Astrocyte (in vitro differentiated cells and primary cell): Measurements from ENCODE around the gene RAB22A. TPM values are rescaled to one million over a fixed set of nuclear protein-coding genes. Genes with fewer than 3 reads are reported as not detected.

ENCODE experiments used
- DNase-seq: peaks from one replicate; pipeline ENCODE4 v3.0.0-alpha.2; 2010; ENCODE audit warnings: low read depth
- FAIRE-seq: peaks from 2 replicates; lab custom pipeline; 2011; peaks lifted over from hg19 to GRCh38; lab: Jason Lieb, UNC
- H2AFZ ChIP-seq: 2 replicates; pipeline ENCODE4 v1.6.0; 2012; ENCODE audit warnings: low read depth, low read length, inconsistent platforms
- H3K27ac ChIP-seq: 2 replicates; pipeline ENCODE4 v1.5.1; 2011; ENCODE audit warnings: low read depth, low read length, inconsistent platforms
- H3K27me3 ChIP-seq: 2 replicates; pipeline ENCODE4 v1.6.0; 2011; ENCODE audit warnings: low read length, inconsistent platforms; ENCODE audit not compliant: insufficient read depth
- H3K36me3 ChIP-seq: 2 replicates; pipeline ENCODE4 v1.5.1; 2011; ENCODE audit warnings: low read length, inconsistent platforms; ENCODE audit not compliant: insufficient read depth
- H3K4me1 ChIP-seq: 2 replicates; pipeline ENCODE4 v1.5.1; 2011; ENCODE audit warnings: low read length, inconsistent platforms; ENCODE audit not compliant: insufficient read depth
- H3K4me2 ChIP-seq: 2 replicates; pipeline ENCODE4 v1.6.0; 2012; ENCODE audit warnings: low read length, inconsistent platforms
- H3K4me3 ChIP-seq: 2 replicates; pipeline ENCODE4 v1.5.1; 2011; ENCODE audit warnings: low read depth, mild to moderate bottlenecking, low read length, inconsistent platforms; ENCODE audit not compliant: insufficient read depth
- H3K79me2 ChIP-seq: 2 replicates; pipeline ENCODE4 v1.6.0; 2012; ENCODE audit warnings: mild to moderate bottlenecking, low read length, inconsistent platforms; ENCODE audit not compliant: insufficient read depth
- H3K9ac ChIP-seq: 2 replicates; pipeline ENCODE4 v1.6.0; 2012; ENCODE audit warnings: mild to moderate bottlenecking, low read length, inconsistent platforms
- H3K9me3 ChIP-seq: 2 replicates; pipeline ENCODE4 v1.5.1; 2012; ENCODE audit warnings: low read depth, mild to moderate bottlenecking, low read length, inconsistent platforms; ENCODE audit not compliant: insufficient read depth
- H4K20me1 ChIP-seq: 2 replicates; pipeline ENCODE4 v1.6.0; 2012; ENCODE audit warnings: low read length, inconsistent platforms; ENCODE audit not compliant: insufficient read depth
- H3K27ac Mint-ChIP-seq: one replicate; pipeline ENCODE4 v1.8.0; 2021; ENCODE audit warnings: mild to moderate bottlenecking, mixed read lengths; ENCODE audit not compliant: unreplicated experiment
- H3K27me3 Mint-ChIP-seq: one replicate; pipeline ENCODE4 v1.8.0; 2021; ENCODE audit warnings: low read depth, mixed read lengths; ENCODE audit not compliant: unreplicated experiment
- H3K36me3 Mint-ChIP-seq: one replicate; pipeline ENCODE4 v1.8.0; 2021; ENCODE audit warnings: low read depth, mixed read lengths; ENCODE audit not compliant: unreplicated experiment
- H3K4me1 Mint-ChIP-seq: one replicate; pipeline ENCODE4 v1.8.0; 2021; ENCODE audit warnings: low read depth, mixed read lengths; ENCODE audit not compliant: unreplicated experiment
- H3K4me3 Mint-ChIP-seq: one replicate; pipeline ENCODE4 v1.8.0; 2021; ENCODE audit warnings: mild to moderate bottlenecking, moderate library complexity, mixed read lengths; ENCODE audit not compliant: unreplicated experiment
- H3K9me3 Mint-ChIP-seq: one replicate; pipeline ENCODE4 v1.8.0; 2021; ENCODE audit warnings: mild to moderate bottlenecking, mixed read lengths; ENCODE audit not compliant: unreplicated experiment
- EZH2 ChIP-seq: IDR thresholded peaks from 2 replicates; pipeline ENCODE4 v1.6.1; 2012; ENCODE audit warnings: mild to moderate bottlenecking, low read length, inconsistent platforms; ENCODE audit not compliant: insufficient read depth
- total RNA-seq: library from RNA; stranded (reverse); gene quantifications from 2 replicates; pipeline ENCODE4 v1.2.1, GENCODE V29; 2021
- TF ChIP-seq, protein P1 (sequence below): IDR thresholded peaks from 2 replicates; pipeline ENCODE4 v1.5.1; 2011; ENCODE audit warnings: low read depth, mild to moderate bottlenecking, inconsistent platforms, low read length, moderate library complexity; ENCODE audit not compliant: insufficient read depth

Gene RAB22A
- total RNA-seq, 1 donor from 2014 or later = 16.6 TPM

- DNase-seq (peak; percentile 20), FAIRE-seq (no peak)
- no peak overlapping the region for H3K9ac ChIP-seq
- Mint-ChIP-seq H3K27me3 (no peaks in the 10 kb centered on the region), H3K36me3 (peaks cover 19% of the 10 kb centered on the region), H3K4me3 (no peak overlapping the region), H3K4me1 (peaks cover 26% of the 10 kb centered on the region), H3K9me3 (peaks cover 2% of the 10 kb centered on the region), H3K27ac (peak overlapping the region; percentile 51)
- H3K4me3 ChIP-seq = no peak overlapping the region
- peaks cover 14% of the 10 kb centered on the region for H3K79me2 ChIP-seq
- no peak overlapping the region for H2AFZ ChIP-seq
- TF ChIP-seq, protein P1, sequence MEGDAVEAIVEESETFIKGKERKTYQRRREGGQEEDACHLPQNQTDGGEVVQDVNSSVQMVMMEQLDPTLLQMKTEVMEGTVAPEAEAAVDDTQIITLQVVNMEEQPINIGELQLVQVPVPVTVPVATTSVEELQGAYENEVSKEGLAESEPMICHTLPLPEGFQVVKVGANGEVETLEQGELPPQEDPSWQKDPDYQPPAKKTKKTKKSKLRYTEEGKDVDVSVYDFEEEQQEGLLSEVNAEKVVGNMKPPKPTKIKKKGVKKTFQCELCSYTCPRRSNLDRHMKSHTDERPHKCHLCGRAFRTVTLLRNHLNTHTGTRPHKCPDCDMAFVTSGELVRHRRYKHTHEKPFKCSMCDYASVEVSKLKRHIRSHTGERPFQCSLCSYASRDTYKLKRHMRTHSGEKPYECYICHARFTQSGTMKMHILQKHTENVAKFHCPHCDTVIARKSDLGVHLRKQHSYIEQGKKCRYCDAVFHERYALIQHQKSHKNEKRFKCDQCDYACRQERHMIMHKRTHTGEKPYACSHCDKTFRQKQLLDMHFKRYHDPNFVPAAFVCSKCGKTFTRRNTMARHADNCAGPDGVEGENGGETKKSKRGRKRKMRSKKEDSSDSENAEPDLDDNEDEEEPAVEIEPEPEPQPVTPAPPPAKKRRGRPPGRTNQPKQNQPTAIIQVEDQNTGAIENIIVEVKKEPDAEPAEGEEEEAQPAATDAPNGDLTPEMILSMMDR = no peak
- TF ChIP-seq EZH2 = no peak
- peaks cover 36% of the 10 kb centered on the region for H4K20me1 ChIP-seq
- peaks cover 4% of the 10 kb centered on the region for H3K4me1 ChIP-seq
- H3K27ac ChIP-seq = no peak overlapping the region
- H3K4me2 ChIP-seq = no peak overlapping the region
- H3K27me3 ChIP-seq = no peaks in the 10 kb centered on the region
- peaks cover 16% of the 10 kb centered on the region for H3K36me3 ChIP-seq
- H3K9me3 ChIP-seq = no peaks in the 10 kb centered on the region
Observed at GRCh38 chr20:58268936-58269619, 40.4 kb upstream of the RAB22A start.

DNA sequence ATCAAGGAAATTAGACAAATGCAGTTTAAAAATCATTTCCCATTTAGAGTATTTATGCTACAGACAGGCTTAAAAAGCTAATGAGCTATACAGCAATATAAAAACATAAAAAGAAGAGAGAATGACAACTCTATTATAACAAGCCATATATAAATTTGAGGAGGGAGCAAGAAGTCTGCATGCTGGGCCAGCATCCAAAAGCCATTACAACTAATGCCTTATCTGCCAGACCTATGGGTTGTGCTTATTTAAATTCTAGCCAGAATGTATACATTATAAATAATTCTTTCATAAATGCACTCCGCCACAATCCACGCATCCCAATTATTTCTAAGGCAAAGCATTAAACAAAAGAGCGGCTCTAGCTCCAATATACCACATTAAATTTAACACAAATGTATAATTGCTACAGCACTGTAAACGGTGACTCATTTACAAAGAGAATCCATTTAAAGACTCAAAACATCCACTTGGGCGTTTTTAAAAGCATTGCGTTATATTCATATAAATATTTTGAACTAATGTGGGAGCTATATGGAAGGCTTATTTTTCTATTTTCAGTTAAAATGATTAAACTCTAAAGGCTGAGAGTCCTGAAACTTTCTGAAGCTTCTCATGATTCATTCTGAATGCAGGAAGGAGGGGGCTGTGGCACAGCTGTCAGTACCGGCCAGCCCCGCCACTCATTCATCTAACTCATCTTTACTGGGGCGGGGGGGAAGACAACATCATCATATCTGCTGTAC, 37.7 kb upstream of the RAB22A start:
- Mint-ChIP-seq H3K4me1 (peaks cover 26% of the 10 kb centered on the region), H3K36me3 (peaks cover 24% of the 10 kb centered on the region), H3K27me3 (no peaks in the 10 kb centered on the region), H3K4me3 (no peak overlapping the region), H3K9me3 (peaks cover 2% of the 10 kb centered on the region), H3K27ac (no peak overlapping the region)
- no peak overlapping the region for H2AFZ ChIP-seq
- FAIRE-seq (no peak), DNase-seq (no peak)
- TF ChIP-seq, protein P1 = no peak
- no peak for TF ChIP-seq EZH2
- H3K27ac ChIP-seq = no peak overlapping the region
- H3K9ac ChIP-seq = no peak overlapping the region
- no peak overlapping the region for H3K4me2 ChIP-seq
- H3K4me3 ChIP-seq = no peak overlapping the region
- peaks cover 29% of the 10 kb centered on the region for H4K20me1 ChIP-seq
- peaks cover 4% of the 10 kb centered on the region for H3K4me1 ChIP-seq
- H3K27me3 ChIP-seq = no peaks in the 10 kb centered on the region
- H3K79me2 ChIP-seq = peaks cover 36% of the 10 kb centered on the region
- peaks cover 7% of the 10 kb centered on the region for H3K36me3 ChIP-seq
- no peaks in the 10 kb centered on the region for H3K9me3 ChIP-seq

DNA sequence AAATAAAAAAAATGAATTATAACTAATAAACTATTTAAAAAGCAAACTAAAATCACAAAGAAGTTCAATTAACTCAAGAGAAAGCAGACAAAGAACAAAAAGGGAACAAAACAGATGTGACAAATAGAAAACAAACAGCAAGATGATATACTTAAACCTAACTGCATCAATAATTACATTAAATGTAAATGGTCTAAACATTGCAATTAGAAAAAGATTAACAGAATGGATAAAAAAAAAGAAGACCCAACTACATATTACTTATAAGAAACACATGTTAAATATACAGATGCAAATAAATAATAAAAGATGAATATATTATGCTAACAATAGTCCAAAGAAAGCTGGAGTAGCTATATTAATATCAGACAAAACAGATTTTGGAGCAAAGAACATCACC, 35.1 kb upstream of the RAB22A start:
- Histone ChIP-seq H3K27me3 (no peaks in the 10 kb centered on the region), H2AFZ (no peak overlapping the region), H3K4me2 (no peak overlapping the region), H3K4me3 (no peak overlapping the region), H3K79me2 (peaks cover 54% of the 10 kb centered on the region), H4K20me1 (peaks cover 36% of the 10 kb centered on the region), H3K9ac (no peak overlapping the region), H3K9me3 (no peaks in the 10 kb centered on the region), H3K36me3 (peaks cover 7% of the 10 kb centered on the region), H3K27ac (no peak overlapping the region), H3K4me1 (no peaks in the 10 kb centered on the region)
- no peak overlapping the region for H3K4me3 Mint-ChIP-seq
- peaks cover 9% of the 10 kb centered on the region for H3K4me1 Mint-ChIP-seq
- FAIRE-seq (no peak), DNase-seq (no peak)
- no peaks in the 10 kb centered on the region for H3K27me3 Mint-ChIP-seq
- H3K27ac Mint-ChIP-seq = no peak overlapping the region
- H3K36me3 Mint-ChIP-seq = peaks cover 12% of the 10 kb centered on the region
- no peaks in the 10 kb centered on the region for H3K9me3 Mint-ChIP-seq
- no peak for TF ChIP-seq EZH2
